Adrenal gland (tissue), 12 donors: ENCODE measurements around the gene CMTR1. TPM values are rescaled to one million over a fixed set of nuclear protein-coding genes. Genes with fewer than 3 reads are reported as not detected.

Experiments used
- DNase-seq, 7 donors: peaks; one replicate each; pipeline ENCODE4 v3.0.0-alpha.2; 2019 to 2020
- H3K27ac ChIP-seq, 5 donors: fragments of 200-600 bp; sonication (generic) in 4 of 5; 1 replicate in 3 of 5; 2 replicates in 2 of 5; pipeline versions ENCODE4 v1.5.1 to v1.8.0; 2016 to 2020; ENCODE audit warnings: mild to moderate bottlenecking in 1 of 5
- H3K27me3 ChIP-seq: fragments of 200-600 bp; 2 replicates; pipeline ENCODE4 v1.8.0; 2021
- H3K36me3 ChIP-seq, 2 donors: fragments of 200-600 bp; replicated peaks in 1 of 2; 1 replicate in 1 of 2; 2 replicates in 1 of 2; pipeline versions ENCODE4 v1.5.1 to v1.8.0; 2018 to 2022
- H3K4me1 ChIP-seq, 2 donors: fragments of 200-600 bp; replicated peaks in 1 of 2; 1 replicate in 1 of 2; 2 replicates in 1 of 2; pipeline versions ENCODE4 v1.5.1 to v1.8.0; 2018 to 2021
- H3K4me3 ChIP-seq, 4 donors: fragments of 200-600 bp; sonication (generic) in 3 of 4; one replicate each; pipeline ENCODE4 v1.5.1; 2016 to 2018
- H3K9me3 ChIP-seq, 3 donors: fragments of 200-600 bp; sonication (generic) in 1 of 3; replicated peaks in 1 of 3; 1 replicate in 2 of 3; 2 replicates in 1 of 3; pipeline versions ENCODE4 v1.5.1 to v1.8.0; 2016 to 2021
- POLR2A ChIP-seq, 2 donors: fragments of 450-650 bp; IDR thresholded peaks; one replicate each; pipeline ENCODE4 v1.6.1; 2017; ENCODE audit warnings: antibody characterized with exemption in 2 of 2, mild to moderate bottlenecking in 2 of 2, moderate library complexity in 1 of 2
- WGBS, 4 donors: extraction: QIAGEN DNeasy Blood & Tissue Kit in 2 of 4; methylation state at CpG; one replicate each; pipeline versions ENCODE4 v1.1.5 to v1.1.7; 2013 to 2017; 5-methylcytosine and 5-hydroxymethylcytosine counted together
- intact Hi-C, 2 donors: fragments of 100-400 bp; cut with DNase I; formaldehyde crosslinking; loops; one replicate each; pipeline versions ENCODE4 v1.14.1 to v1.15.0; 2022 to 2023
- polyA plus RNA-seq, 3 donors: library from polyadenylated mRNA; stranded (reverse); fragments of 200-250 nt in 2 of 3; fragments of 350-450 nt in 1 of 3; fragmentation: Illumina TruSeq in 1 of 3; extraction: RNeasy Lipid Tissue Mini Kit (QIAGEN cat#74804) in 1 of 3; gene quantifications; one replicate each; pipeline ENCODE4 v1.2.3, GENCODE V29; 2013 to 2014
- total RNA-seq, 9 donors: library from RNA; depleted of rRNA in 4 of 9; stranded (reverse); fragments of >200 nt in 4 of 9; fragments of 120-200 nt in 1 of 9; fragmentation: NEBNext Ultra II Directional in 1 of 9; extraction: Animal tissue kit (Norgen Biotek cat#: 25700) in 1 of 9; gene quantifications; one replicate each; pipeline versions ENCODE4 v1.1.0 to v1.2.4, GENCODE V29; 2013 to 2023
- TF ChIP-seq, protein P1 (sequence below), 6 experiments: fragments of 450-650 bp in 4 of 6; fragments of 200-600 bp in 2 of 6; sonication (generic) in 1 of 6; IDR thresholded peaks; 1 replicate in 5 of 6; 2 replicates in 1 of 6; pipeline versions ENCODE4 v1.5.1 to v1.8.0; 2016 to 2021; ENCODE audit warnings: antibody characterized with exemption in 6 of 6, mild to moderate bottlenecking in 2 of 6, moderate library complexity in 1 of 6
- donor health status: healthy with polysubstance abuse.
- donor health status: Bipolar disorder and iron deficiency.
- donor health status: DM: yes; HTN: yes; CAD: no.
- donor health status: DM: no; HTN: no; CAD: no.
- donor health status: DM: no; HTN: no; CAD: no.
- donor health status: DM: yes; HTN: yes; CAD: no.

CMTR1 gene
- total and polyA plus RNA-seq, 12 donors, result 21.0 to 48.1 (median 31.9) TPM

DNA sequence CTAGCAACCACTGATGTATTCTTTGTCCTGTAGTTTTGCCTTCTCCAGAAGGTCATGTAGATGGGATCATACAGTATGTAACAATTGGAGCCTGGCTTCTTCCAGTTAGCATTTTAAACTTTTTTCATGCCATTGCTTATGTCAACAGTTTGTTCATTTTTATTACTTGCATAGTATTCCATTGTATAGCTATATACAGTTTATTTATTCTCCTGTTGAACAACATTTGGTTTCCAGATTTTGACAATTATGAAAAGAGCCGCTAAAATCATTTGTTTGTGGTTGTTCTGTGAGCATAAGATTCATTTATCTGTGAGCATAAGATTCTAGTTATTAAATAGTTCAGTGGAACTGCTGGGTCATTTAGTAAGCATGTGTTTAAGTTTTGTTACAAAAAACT is 23.5 kb upstream of the CMTR1 start:
- WGBS, 4 donors, result 92 to 100% (median 97%) methylated on average over 1 of the region's 1 CpG
- Histone ChIP-seq H3K27ac (no peak overlapping the region), H3K4me3 (no peak overlapping the region)

DNA sequence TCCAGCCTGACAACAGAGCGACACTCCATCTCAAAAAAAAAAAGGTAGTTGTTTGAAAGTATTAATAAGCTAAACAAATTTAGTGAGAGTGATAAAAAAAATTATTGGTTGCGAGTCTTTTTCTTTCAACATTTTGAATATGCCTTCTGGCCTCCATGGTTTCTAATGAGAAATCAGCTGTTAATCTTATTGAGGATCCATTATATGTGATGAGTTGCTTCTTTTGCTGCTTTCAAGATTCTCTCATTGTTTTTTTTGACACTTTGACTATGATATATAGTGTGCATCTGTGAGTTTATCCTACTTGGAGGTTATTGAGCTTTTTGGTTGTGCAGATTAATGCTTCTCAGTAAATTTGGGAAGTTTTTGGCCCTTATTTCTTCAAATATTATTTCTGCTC is 15.6 kb upstream of the CMTR1 start:
- TF ChIP-seq POLR2A (IDR thresholded peaks at IDR 0.05), result no peak
- TF ChIP-seq, protein P1, sequence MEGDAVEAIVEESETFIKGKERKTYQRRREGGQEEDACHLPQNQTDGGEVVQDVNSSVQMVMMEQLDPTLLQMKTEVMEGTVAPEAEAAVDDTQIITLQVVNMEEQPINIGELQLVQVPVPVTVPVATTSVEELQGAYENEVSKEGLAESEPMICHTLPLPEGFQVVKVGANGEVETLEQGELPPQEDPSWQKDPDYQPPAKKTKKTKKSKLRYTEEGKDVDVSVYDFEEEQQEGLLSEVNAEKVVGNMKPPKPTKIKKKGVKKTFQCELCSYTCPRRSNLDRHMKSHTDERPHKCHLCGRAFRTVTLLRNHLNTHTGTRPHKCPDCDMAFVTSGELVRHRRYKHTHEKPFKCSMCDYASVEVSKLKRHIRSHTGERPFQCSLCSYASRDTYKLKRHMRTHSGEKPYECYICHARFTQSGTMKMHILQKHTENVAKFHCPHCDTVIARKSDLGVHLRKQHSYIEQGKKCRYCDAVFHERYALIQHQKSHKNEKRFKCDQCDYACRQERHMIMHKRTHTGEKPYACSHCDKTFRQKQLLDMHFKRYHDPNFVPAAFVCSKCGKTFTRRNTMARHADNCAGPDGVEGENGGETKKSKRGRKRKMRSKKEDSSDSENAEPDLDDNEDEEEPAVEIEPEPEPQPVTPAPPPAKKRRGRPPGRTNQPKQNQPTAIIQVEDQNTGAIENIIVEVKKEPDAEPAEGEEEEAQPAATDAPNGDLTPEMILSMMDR (IDR thresholded peaks at IDR 0.05), result no peak
- intact Hi-C loops, result no loop called here
- Histone ChIP-seq H3K4me3 (no peak overlapping the region), H3K36me3 (no peaks in the 10 kb centered on the region), H3K4me1 (no peaks in the 10 kb centered on the region), H3K9me3 (no peaks in the 10 kb centered on the region), H3K27me3 (no peaks in the 10 kb centered on the region), H3K27ac (no peak overlapping the region)
- WGBS, 4 donors, result 44 to 100% (median 64%) methylated on average over 2 of the region's 2 CpGs
- no peak for DNase-seq

More for the DNA sequence above, 23.5 kb upstream of the CMTR1 start:
- DNase-seq, result no peak
- Histone ChIP-seq H3K9me3 (no peaks in the 10 kb centered on the region), H3K4me1 (no peaks in the 10 kb centered on the region), H3K27me3 (no peaks in the 10 kb centered on the region), H3K36me3 (no peaks in the 10 kb centered on the region)
- intact Hi-C loops, result no loop called here
- TF ChIP-seq POLR2A (IDR thresholded peaks at IDR 0.05), result no peak
- TF ChIP-seq, protein P1 (IDR thresholded peaks at IDR 0.05), result no peak

DNA sequence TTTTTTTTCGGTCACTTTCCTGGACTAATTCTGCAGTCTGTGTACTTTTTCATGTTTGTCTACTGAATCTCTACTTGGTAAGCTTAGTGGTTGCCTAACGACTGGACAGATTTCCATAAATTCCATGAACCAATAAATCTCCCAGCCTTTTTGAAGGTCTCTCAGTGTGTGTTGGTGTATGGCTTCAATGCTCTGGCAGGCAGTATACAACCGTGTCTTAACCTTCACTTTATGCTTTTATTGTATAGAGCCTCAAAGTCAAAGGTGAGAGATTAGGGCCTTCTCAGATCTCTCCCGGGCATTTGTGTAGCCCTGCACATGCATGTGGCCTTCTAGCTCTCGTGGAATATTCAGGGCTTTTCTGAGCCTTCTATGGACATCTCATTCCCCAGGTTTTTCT is 14.3 kb upstream of the CMTR1 start:
- 56 to 77% (median 64%) methylated on average over 5 of the region's 5 CpGs for WGBS, 4 donors
- Histone ChIP-seq H3K27me3 (no peaks in the 10 kb centered on the region), H3K27ac (no peak overlapping the region), H3K36me3 (no peaks in the 10 kb centered on the region), H3K4me1 (no peaks in the 10 kb centered on the region), H3K4me3 (no peak overlapping the region), H3K9me3 (no peaks in the 10 kb centered on the region)
- intact Hi-C loops, result no loop called here
- DNase-seq, result no peak
- TF ChIP-seq, protein P1 (IDR thresholded peaks at IDR 0.05), result no peak
- no peak for TF ChIP-seq POLR2A (IDR thresholded peaks at IDR 0.05)

DNA sequence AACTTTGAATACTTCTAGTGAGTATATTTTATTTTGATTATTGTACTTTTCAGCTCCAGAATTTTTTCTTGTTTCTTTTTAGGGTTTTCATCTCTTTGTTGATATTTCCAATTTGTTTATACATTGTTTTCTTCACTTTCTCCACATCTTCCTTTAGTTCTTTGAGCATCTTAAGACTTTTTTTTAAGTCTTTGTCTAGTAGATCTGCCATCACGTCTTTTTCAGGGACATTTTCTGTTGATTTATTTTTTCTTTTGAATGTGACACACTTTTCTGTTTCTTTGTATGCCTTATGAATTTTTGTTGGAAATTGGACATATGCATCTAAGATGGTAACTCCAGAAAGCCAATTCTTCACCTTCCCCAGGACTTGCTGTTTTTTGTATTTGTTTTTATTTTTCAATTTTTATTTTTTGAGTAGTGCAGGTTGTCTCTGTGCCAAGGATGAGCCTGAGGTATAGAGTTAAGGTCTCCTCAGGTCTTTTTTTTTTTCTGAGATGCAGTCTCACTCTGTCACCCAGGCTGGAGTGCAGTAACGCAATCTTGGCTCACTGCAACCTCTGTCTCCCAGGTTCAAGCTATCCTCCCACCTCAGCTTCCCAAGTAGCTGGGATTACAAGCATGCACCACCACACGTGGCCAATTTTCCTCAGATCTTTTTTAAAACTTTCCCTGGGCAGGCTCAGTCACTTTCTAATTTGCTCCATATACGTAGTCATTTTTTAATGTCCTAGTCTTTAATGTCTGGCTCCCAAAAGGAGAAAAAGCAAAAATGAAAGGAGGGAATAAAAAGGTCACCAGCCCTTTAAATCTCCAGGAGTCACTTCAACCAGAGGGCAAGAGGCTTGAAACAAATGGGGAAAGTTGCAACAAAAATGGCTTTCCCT is 6.7 kb upstream of the CMTR1 start:
- Histone ChIP-seq H3K36me3 (no peaks in the 10 kb centered on the region), H3K9me3 (peaks cover 0 to 4% (median 0%) of the 10 kb centered on the region in 3 donors), H3K27ac (no peak overlapping the region), H3K4me1 (no peaks in the 10 kb centered on the region), H3K27me3 (no peaks in the 10 kb centered on the region), H3K4me3 (no peak overlapping the region)
- intact Hi-C loops, result no loop called here
- TF ChIP-seq POLR2A (IDR thresholded peaks at IDR 0.05), result no peak
- TF ChIP-seq, protein P1 (IDR thresholded peaks at IDR 0.05), result no peak
- DNase-seq, result no peak
- WGBS, 4 donors, result 65 to 71% (median 66%) methylated on average over 4 of the region's 4 CpGs
